NCI-H1105 treated with DMSO at 0.1 percent for 48 hours (cell line): ENCODE results near the gene UGT2B10.

Experiments
- DNase-seq: peaks from one replicate; lab custom pipeline; 2025; lab: John Stamatoyannopoulos, UW

The UGT2B10 gene

DNA sequence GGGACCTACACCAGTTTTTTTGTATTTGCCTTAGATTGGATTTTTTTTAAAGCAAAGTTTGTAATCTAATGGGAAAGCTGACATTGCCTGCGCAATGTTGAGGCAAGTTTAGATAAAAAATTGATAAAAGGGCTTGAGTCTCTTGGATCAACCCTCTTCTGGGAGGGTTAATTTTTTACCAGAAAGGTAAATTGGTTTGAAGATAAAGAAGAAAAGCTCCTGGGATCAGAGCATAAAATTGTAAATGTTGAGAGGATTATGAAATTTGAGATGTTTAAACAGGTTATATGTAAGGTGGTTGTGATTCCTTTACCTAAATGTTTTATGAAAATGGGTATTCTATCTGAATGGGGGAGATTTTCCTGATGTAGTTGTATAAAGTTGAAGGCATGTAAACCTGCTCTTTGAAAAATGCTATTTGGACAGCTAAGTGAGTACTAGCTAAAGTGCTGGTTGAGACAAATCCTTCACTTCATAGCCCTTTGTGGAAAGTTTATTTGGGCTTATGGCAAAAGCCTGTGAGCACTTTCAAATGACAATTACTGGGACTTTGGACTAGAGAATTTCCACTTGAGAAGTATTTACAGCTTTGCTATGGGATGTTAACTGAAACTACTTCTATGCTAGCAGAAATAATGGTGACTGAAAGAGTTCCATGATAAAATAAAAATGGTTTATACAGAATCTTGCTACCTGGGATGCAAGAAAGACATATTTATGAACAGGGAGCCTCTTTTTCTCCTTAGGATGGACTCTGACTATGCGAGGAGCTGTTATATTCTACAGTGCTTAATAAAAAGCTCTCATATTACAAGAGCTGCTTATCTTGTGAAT lies 56.2 kb downstream of the UGT2B10 start:
- no peak for DNase-seq

- no peak for DNase-seq
Measured at GRCh38 chr4:68872643-68873502, 57.1 kb downstream of the UGT2B10 start.

GRCh38 chr4:68874507-68874906 lies 58.7 kb downstream of the UGT2B10 start:
- no peak for DNase-seq

GRCh38 chr4:68877555-68877954 lies 61.8 kb downstream of the UGT2B10 start:
- no peak for DNase-seq

GRCh38 chr4:68878048-68878447 lies 62.3 kb downstream of the UGT2B10 start:
- no peak for DNase-seq
